ENCODE measurements around the gene LYRM9. TPM values are rescaled to one million over a fixed set of nuclear protein-coding genes. Genes with fewer than 3 reads are reported as not detected.
"Not testable (repeated sequence)": the region's sequence is repeated elsewhere in the genome, so short reads cannot be mapped to it uniquely, and the experiment has no call there.

LYRM9 gene
- total RNA-seq, 2 donors from 2014 or later: 11.1 to 11.3 TPM

DNA sequence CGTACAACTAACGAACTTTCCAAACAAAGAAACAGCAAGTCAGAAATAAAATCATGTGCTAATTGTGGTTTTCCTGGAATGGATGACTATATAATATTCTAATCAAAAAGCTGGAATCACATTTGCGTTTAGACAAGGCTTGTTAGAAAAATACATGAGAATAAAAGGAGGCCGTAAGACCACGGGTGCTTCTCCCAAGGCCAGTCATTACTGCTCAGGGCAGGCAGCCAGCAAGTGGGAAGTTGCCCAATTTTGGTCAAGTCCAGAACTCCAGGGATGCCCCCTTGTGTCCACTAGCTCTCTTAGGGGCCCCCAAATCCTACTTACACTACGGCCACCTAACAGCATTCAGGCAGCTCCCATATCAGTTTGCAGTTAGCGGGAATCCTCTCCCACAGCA is 25.9 kb upstream of the LYRM9 start:
- H3K4me3 Mint-ChIP-seq: no peak overlapping the region
- no peaks in the 10 kb centered on the region for H3K4me1 Mint-ChIP-seq (ENCODE audit: low read depth)
- no peaks in the 10 kb centered on the region for H3K9me3 Mint-ChIP-seq
- DNase-seq (no peak), ATAC-seq (replicated peaks in 1 of 2) (no peak)
- peaks cover 4% of the 10 kb centered on the region for H3K27me3 Mint-ChIP-seq (ENCODE audit: low read depth)
- no peaks in the 10 kb centered on the region for H3K36me3 Mint-ChIP-seq (ENCODE audit: insufficient read depth in 2 of 2)
- H3K27ac Mint-ChIP-seq: no peak overlapping the region

DNA sequence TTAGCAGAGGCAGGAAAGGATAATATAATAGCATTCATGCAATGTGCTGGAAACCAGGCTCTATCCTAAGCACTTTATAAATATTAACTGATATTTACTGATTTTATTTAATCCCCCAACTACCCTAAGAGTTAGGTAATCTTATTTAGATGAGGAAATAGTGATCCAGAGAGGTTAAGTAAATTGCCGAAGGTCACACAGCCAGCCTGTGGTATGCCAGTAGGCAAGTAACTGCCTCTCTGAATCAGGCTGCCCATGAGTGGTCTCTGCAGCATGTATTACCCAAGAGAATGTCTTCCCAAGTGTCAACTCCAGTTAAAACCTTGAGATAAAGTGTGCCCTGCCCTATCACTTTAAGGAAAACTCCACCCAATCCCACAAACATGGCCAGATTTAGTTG is 25.3 kb upstream of the LYRM9 start:
- Mint-ChIP-seq H3K4me1 (ENCODE audit: low read depth) (no peaks in the 10 kb centered on the region), H3K27ac (no peak overlapping the region), H3K27me3 (ENCODE audit: low read depth) (peaks cover 4% of the 10 kb centered on the region), H3K9me3 (no peaks in the 10 kb centered on the region), H3K4me3 (no peak overlapping the region), H3K36me3 (ENCODE audit: insufficient read depth in 2 of 2) (no peaks in the 10 kb centered on the region)
- DNase-seq (no peak), ATAC-seq (replicated peaks in 1 of 2) (no peak)

DNA sequence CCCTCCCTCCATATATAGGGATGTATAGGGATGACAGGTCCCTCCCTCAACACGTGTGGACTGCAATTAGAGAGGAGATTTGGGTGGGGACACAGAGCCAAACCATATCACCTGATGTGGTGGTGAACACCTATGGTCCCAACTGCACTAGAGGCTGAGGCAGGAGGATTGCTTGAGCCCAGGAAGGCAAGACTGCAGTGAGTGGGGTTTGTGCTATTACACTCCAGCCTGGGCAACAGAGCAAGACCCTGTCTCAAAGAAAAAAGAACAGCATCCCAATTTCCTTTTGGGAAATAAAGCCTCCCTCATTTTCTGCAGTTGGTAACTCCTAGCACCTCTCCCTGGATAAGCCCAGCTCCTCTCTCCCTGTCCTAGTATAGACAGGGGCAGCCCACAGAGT is 23.8 kb upstream of the LYRM9 start:
- Mint-ChIP-seq H3K4me3 (no peak overlapping the region), H3K4me1 (ENCODE audit: low read depth) (no peaks in the 10 kb centered on the region), H3K9me3 (peaks cover 0 to 2% of the 10 kb centered on the region in 2 donors), H3K27ac (no peak overlapping the region), H3K27me3 (ENCODE audit: low read depth) (peaks cover 4% of the 10 kb centered on the region), H3K36me3 (ENCODE audit: insufficient read depth in 2 of 2) (no peaks in the 10 kb centered on the region)
- ATAC-seq (replicated peaks in 1 of 2): no peak
- no peak for DNase-seq

DNA sequence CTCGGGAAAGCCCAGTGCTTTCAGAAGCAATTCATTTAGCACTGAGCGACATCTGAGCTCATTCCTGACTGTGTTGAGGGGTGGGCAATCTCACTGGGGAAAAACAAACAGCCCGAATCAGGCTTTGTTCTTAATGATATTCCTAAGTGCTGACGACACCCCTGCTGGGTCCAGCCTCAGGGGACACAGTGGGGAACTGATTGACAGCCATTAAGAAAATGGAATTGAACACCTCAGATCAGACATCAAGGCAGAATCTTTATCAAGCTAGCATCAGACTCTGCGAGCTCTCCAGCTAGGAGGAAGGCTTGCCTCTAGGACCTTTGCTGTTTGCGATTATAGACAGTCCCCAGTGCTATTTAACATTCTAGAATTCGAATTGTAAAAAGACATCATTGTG is 22.5 kb upstream of the LYRM9 start:
- no peak for ATAC-seq (replicated peaks in 1 of 2)
- Mint-ChIP-seq H3K9me3 (peaks cover 0 to 2% of the 10 kb centered on the region in 2 donors), H3K27ac (no peak overlapping the region), H3K4me3 (no peak overlapping the region), H3K27me3 (ENCODE audit: low read depth) (peaks cover 4% of the 10 kb centered on the region), H3K36me3 (ENCODE audit: insufficient read depth in 2 of 2) (no peaks in the 10 kb centered on the region), H3K4me1 (ENCODE audit: low read depth) (no peaks in the 10 kb centered on the region)
- DNase-seq: no peak

DNA sequence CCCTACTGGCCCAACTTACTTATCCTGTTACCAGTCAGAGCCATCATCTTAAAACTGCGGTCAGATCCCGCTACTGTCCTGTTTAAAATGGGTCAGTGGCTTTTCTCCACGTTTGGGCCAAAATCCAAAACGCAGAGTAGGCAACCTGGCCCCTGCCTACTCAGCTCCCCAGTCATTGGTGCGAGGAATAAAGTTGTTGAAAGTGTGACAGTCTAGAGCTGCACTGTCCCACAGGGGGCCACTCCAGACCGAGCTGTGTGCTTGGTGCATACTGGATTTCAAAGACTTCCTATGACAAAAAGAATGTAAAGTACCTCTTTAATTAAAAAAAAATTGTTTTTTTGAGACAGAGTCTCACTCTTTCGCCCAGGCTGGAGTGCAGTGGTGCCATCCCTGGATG is 21.2 kb upstream of the LYRM9 start:
- no peak for ATAC-seq (replicated peaks in 1 of 2)
- no peaks in the 10 kb centered on the region for H3K36me3 Mint-ChIP-seq (ENCODE audit: insufficient read depth in 2 of 2)
- no peak overlapping the region for H3K4me3 Mint-ChIP-seq
- peaks cover 0 to 2% of the 10 kb centered on the region in 2 donors for H3K9me3 Mint-ChIP-seq
- H3K4me1 Mint-ChIP-seq (ENCODE audit: low read depth): no peaks in the 10 kb centered on the region
- no peak overlapping the region for H3K27ac Mint-ChIP-seq
- no peak for DNase-seq
- peaks cover 4% of the 10 kb centered on the region for H3K27me3 Mint-ChIP-seq (ENCODE audit: low read depth)

DNA sequence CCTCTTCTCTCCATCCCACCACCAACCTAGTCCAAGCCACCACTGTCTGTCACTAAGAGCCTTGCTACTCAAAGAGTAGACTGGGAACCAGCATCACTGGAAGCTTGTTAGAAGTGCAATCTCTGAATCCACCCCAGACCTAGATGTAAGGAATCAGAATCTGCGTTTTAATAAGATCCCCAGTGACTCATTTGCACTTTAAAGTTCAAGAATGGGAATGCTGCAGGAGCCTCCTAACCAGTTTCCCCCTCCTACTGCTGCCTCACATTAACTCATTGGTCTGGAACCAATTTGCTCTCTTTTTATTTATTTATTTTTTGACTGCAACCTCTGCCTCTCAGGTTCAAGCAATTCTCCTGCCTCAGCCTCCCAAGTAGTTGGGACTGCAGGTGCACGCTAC is 19.8 kb upstream of the LYRM9 start:
- Mint-ChIP-seq H3K27ac (no peak overlapping the region), H3K27me3 (ENCODE audit: low read depth) (peaks cover 4% of the 10 kb centered on the region), H3K9me3 (peaks cover 0 to 2% of the 10 kb centered on the region in 2 donors), H3K36me3 (ENCODE audit: insufficient read depth in 2 of 2) (no peaks in the 10 kb centered on the region), H3K4me3 (no peak overlapping the region), H3K4me1 (ENCODE audit: low read depth) (no peaks in the 10 kb centered on the region)
- DNase-seq (no peak), ATAC-seq (replicated peaks in 1 of 2) (no peak)

DNA sequence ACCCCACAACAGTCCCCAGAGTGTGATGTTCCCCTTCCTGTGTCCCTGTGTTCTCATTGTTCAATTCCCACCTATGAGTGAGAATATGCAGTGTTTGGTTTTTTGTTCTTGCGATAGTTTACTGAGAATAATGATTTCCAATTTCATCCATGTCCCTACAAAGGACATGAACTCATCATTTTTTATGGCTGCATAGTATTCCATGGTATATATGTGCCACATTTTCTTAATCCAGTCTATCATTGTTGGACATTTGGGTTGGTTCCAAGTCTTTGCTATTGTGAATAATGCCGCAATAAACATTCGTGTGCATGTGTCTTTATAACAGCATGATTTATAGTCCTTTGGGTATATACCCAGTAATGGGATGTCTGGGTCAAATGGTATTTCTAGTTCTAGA is 19.1 kb upstream of the LYRM9 start:
- ATAC-seq (replicated peaks in 1 of 2); H3K27ac Mint-ChIP-seq; H3K27me3 Mint-ChIP-seq (ENCODE audit: low read depth); H3K4me1 Mint-ChIP-seq (ENCODE audit: low read depth); H3K4me3 Mint-ChIP-seq; DNase-seq; H3K36me3 Mint-ChIP-seq (ENCODE audit: insufficient read depth in 2 of 2); H3K9me3 Mint-ChIP-seq: not testable (repeated sequence)

DNA sequence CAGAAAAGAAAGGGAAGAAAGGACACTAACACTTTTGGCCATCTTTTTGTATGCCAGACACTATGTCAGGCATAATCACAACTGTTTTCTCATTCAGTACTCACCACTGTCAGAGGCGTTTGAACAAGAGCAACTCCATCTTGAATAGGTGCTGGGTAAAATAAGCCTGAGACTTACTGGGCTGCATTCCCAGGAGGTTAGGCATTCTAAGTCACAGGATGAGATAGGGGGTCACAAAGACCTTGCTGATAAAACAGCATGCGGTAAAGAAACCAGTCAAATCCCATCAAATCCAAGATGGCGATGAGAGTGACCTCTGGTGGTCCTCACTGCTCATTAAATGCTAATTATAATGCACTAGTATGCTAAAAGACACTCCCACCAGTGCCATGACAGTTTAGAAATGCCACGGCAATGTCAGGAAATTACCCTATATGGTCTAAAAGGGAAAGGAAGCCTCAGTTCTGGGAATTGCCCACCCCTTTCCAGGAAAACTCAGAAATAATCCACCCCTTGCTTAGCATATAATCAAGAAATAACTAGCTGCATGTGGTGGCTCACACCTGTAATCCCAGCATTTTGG is 14.9 kb upstream of the LYRM9 start:
- Mint-ChIP-seq H3K27ac (no peak overlapping the region), H3K36me3 (ENCODE audit: insufficient read depth in 2 of 2) (no peaks in the 10 kb centered on the region), H3K9me3 (peaks cover 0 to 4% of the 10 kb centered on the region in 2 donors), H3K27me3 (ENCODE audit: low read depth) (peaks cover 12% of the 10 kb centered on the region), H3K4me3 (no peak overlapping the region), H3K4me1 (ENCODE audit: low read depth) (no peaks in the 10 kb centered on the region)
- ATAC-seq (replicated peaks in 1 of 2): no peak
- no peak for DNase-seq

DNA sequence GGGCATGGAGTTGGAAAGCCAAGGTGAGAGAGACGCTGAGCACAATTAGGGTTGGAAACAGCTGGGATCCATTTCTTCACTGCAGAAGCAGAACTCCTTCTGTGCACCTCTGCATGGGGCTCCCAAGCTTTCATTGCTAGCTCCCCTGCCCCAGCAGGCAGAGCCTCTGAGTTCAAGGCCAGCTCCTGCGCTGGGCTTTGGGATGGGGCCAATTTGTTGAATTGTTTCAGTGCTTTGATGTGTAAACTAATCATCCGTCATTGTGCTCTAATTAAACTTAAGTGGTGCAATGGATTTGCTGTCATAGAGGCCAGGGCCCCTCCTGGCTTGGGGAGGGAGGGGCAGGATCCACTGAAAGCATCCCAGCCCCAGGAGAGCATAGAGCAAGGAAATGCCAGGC is 13.5 kb upstream of the LYRM9 start:
- no peaks in the 10 kb centered on the region for H3K36me3 Mint-ChIP-seq (ENCODE audit: insufficient read depth in 2 of 2)
- H3K4me3 Mint-ChIP-seq: no peak overlapping the region
- H3K9me3 Mint-ChIP-seq: peaks cover 0 to 2% of the 10 kb centered on the region in 2 donors
- ATAC-seq (replicated peaks in 1 of 2) (no peak), DNase-seq (no peak)
- no peaks in the 10 kb centered on the region for H3K4me1 Mint-ChIP-seq (ENCODE audit: low read depth)
- H3K27me3 Mint-ChIP-seq (ENCODE audit: low read depth): peaks cover 12% of the 10 kb centered on the region
- no peak overlapping the region for H3K27ac Mint-ChIP-seq

DNA sequence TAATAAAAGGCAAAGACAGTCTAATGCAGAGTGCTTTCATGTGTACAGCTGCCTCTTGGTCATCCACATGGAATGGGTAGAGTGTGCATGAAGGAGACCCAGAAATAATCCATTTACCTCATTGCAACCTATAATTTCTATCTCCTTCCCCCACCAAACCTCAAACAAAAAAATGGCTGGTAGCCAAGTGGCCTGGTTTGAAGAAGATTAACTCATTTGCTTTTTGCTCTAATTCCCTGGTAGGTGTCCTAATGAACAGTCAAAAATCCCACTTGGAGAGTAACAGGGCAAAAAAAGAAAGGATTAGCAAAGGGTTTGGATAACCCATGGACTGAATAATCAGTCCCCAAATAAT is 13.0 kb upstream of the LYRM9 start:
- ATAC-seq (replicated peaks in 1 of 2) (no peak), DNase-seq (no peak)
- Mint-ChIP-seq H3K27ac (no peak overlapping the region), H3K4me1 (ENCODE audit: low read depth) (no peaks in the 10 kb centered on the region), H3K9me3 (peaks cover 0 to 2% of the 10 kb centered on the region in 2 donors), H3K36me3 (ENCODE audit: insufficient read depth in 2 of 2) (no peaks in the 10 kb centered on the region), H3K27me3 (ENCODE audit: low read depth) (peaks cover 12% of the 10 kb centered on the region), H3K4me3 (no peak overlapping the region)

DNA sequence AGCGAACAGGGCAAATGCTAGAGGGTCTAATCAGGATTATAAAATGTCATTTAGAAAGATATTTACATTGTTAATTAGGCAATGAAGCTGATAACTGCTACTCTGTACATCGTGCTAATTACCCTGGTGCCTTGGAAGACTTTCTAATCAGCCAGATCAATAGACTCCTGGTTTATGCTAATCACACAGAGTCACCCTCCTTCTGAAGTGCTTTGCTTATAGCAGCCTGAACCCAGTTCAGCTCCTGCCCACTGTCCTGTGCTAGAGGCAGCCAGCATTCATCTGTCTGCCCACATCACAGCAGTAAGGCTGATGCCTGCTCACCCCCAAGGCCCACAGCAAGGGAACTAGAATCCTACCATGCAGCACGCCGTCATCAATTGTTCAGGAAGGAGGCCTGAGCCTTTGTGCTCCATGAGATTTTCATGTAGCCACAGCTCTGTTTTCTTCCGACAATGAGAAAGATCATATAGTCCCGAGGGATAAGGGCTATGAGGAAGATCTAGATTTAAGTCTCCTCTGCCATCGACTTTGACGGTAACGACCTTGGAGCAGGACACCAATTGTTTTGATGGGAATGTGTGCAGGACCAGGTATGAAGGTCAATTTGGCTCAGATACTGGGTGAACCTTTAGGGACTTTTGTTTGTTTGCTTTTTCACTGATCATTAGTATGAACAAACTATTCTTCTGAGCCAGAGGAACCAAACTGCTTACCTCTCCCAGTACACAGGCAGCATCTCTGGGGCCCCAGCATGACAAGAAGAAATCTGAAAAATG is 12.5 kb upstream of the LYRM9 start:
- H3K36me3 Mint-ChIP-seq (ENCODE audit: insufficient read depth in 2 of 2): no peaks in the 10 kb centered on the region
- peaks cover 0 to 2% of the 10 kb centered on the region in 2 donors for H3K9me3 Mint-ChIP-seq
- peaks cover 12% of the 10 kb centered on the region for H3K27me3 Mint-ChIP-seq (ENCODE audit: low read depth)

DNA sequence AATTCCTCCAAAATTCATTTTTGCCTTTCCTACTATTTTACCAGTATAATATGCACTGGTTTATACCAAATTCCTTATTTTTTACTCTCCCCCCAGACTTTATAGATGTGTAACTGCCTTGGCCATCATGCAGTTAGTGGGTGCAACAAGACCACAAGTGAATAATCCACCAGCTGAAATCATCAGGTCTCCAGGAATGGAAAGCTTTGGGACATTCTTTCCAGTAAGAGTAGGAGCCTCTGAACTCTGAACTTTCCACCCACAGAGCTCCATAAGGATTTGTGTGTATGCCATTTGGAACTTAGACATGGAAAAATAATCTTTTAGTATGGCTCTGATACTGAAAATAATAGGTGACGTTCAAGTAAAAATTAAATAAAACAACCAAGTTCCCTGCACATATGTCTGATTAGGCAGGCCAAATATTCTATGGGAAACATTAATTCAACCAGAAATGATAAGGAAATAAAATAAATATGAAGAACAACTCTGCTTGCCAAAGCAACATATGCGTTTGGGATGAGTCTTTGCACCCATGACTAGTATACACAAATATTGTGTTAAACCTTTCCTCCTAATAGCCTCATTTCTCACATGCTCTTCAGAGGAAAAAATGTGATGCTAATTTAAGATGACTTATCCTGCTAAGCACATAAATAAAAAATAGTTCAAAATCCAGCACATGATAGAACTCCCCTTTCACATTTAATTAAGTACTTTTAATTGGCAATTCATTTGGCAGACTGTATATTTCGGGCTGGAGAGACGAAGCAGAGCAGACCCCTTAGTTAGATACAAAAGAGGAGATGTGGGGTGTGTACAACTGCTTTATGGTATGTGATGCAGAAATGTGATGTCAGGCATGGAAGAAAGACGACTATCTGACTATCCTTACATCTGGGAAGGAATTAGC is 11.6 kb upstream of the LYRM9 start:
- Mint-ChIP-seq H3K4me1 (ENCODE audit: low read depth) (no peaks in the 10 kb centered on the region), H3K27ac (no peak overlapping the region), H3K4me3 (no peak overlapping the region), H3K27me3 (ENCODE audit: low read depth) (peaks cover 12% of the 10 kb centered on the region), H3K9me3 (peaks cover 0 to 2% of the 10 kb centered on the region in 2 donors), H3K36me3 (ENCODE audit: insufficient read depth in 2 of 2) (no peaks in the 10 kb centered on the region)
- DNase-seq (no peak), ATAC-seq (replicated peaks in 1 of 2) (no peak)

More for the DNA sequence above, 12.5 kb upstream of the LYRM9 start:
- H3K4me3 Mint-ChIP-seq: no peak overlapping the region
- no peak for ATAC-seq (replicated peaks in 1 of 2)
- no peak overlapping the region for H3K27ac Mint-ChIP-seq
- DNase-seq: no peak
- no peaks in the 10 kb centered on the region for H3K4me1 Mint-ChIP-seq (ENCODE audit: low read depth)

DNA sequence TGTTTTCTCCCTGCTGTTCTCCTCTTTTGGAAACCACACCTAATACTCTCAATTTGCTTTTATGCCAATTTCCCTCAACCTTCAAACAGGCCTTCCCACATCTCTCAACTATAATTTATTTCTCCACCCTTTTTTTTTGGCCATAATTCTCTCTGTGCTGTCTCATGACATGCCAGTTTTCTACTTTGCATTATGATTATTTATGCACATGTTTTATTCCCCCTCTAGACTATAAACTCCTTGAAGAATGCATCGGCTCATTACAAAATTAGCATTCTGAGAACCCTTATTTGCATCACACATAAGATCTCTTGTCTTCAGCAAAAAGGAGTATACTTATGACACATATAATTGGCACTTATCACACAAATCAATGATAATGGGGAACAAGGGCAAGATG is 10.9 kb upstream of the LYRM9 start:
- Mint-ChIP-seq H3K9me3 (peaks cover 0 to 2% of the 10 kb centered on the region in 2 donors), H3K27ac (no peak overlapping the region), H3K27me3 (ENCODE audit: low read depth) (peaks cover 14% of the 10 kb centered on the region), H3K36me3 (ENCODE audit: insufficient read depth in 2 of 2) (no peaks in the 10 kb centered on the region), H3K4me3 (no peak overlapping the region), H3K4me1 (ENCODE audit: low read depth) (no peaks in the 10 kb centered on the region)
- ATAC-seq (replicated peaks in 1 of 2) (no peak), DNase-seq (no peak)

Measured in activated T-cell treated with anti-CD3 and anti-CD28 coated beads, Interleukin-2, amount 50 U/mL, for 72 hours (primary cell).